ENCODE data around the gene PARVG. TPM values are rescaled to one million over a fixed set of nuclear protein-coding genes. Genes with fewer than 3 reads are reported as not detected.

PARVG gene
- total and polyA plus RNA-seq, 2 of the 13 experiments (the other 11 are each of a cell fraction or from before 2014, with no cell fraction given) = not detected

- Histone ChIP-seq H4K20me1 (ENCODE audit: insufficient read depth, low read length) (no peaks in the 10 kb centered on the region), H3K27me3 (ENCODE audit: control insufficient read depth in 1 of 2, insufficient read depth in 2 of 2, low read length in 2 of 2) (peaks cover 0 to 1% of the 10 kb centered on the region in 2 experiments; a peak in 1 of 5 replicates), H2AFZ (ENCODE audit: low read length) (no peak overlapping the region), H3K4me2 (ENCODE audit: low read depth, low read length) (no peak overlapping the region), H3K4me1 (ENCODE audit: insufficient read depth, low read length) (no peaks in the 10 kb centered on the region), H3K9me3 (ENCODE audit: low read length) (no peaks in the 10 kb centered on the region), H3K9ac (ENCODE audit: insufficient read depth, low read depth, low read length) (no peak overlapping the region), H3K4me3 (replicated peaks in 1 of 3; ENCODE audit: insufficient read depth in 1 of 3, low read depth in 2 of 3, low read length in 3 of 3) (no peak overlapping the region), H3K79me2 (ENCODE audit: insufficient read depth, low read length) (no peaks in the 10 kb centered on the region), H3K36me3 (replicated peaks in 1 of 2; ENCODE audit: control insufficient read depth in 1 of 2, insufficient read depth in 2 of 2, low read length in 2 of 2) (no peaks in the 10 kb centered on the region), H3K27ac (ENCODE audit: extremely low read length, insufficient read depth, low read length) (no peak overlapping the region)
- BruUV-seq (replicated peaks) = no TSS peak
- POLR2A ChIA-PET = no interaction called here
- no peak for TF ChIP-seq ZMAT3 (CRISPR knock-in tag; conservative IDR thresholded peaks at IDR 0.05)
- TF ChIP-seq HOXA9 (CRISPR knock-in tag; IDR thresholded peaks at IDR 0.05; ENCODE audit: borderline replicate concordance) = no peak
- TF ChIP-seq ZNF891 (CRISPR knock-in tag; IDR thresholded peaks at IDR 0.05) = no peak
- no peak for TF ChIP-seq REPIN1 (CRISPR knock-in tag; IDR thresholded peaks at IDR 0.05; ENCODE audit: borderline replicate concordance, low read depth)
- no peak for TF ChIP-seq MAZ (IDR thresholded peaks at IDR 0.05; ENCODE audit: borderline replicate concordance, low read depth, low read length)
- TF ChIP-seq MAZ (CRISPR knock-in tag; IDR thresholded peaks at IDR 0.05; ENCODE audit: low read depth) = no peak
- no peak for TF ChIP-seq PRDM4 (CRISPR knock-in tag; IDR thresholded peaks at IDR 0.05; ENCODE audit: borderline replicate concordance)
- no peak for TF ChIP-seq TFDP2 (CRISPR knock-in tag; IDR thresholded peaks at IDR 0.05)
- TF ChIP-seq RBM22 (optimal IDR thresholded peaks at IDR 0.05; ENCODE audit: low read length) = no peak
- TF ChIP-seq FOSL1 (CRISPR knock-in tag; IDR thresholded peaks at IDR 0.05; ENCODE audit: borderline replicate concordance) = no peak
- TF ChIP-seq KDM4B (CRISPR knock-in tag; IDR thresholded peaks at IDR 0.05) = no peak
- DNase-seq (ENCODE audit: low spot score) (no peak), FAIRE-seq (no peak), ATAC-seq (no peak)
- CTCF ChIA-PET (ENCODE audit: low intra/inter-chr PET ratio, low total read pairs) = no interaction called here
- intact Hi-C loops (cut with micrococcal nuclease; ENCODE audit: unreplicated experiment) (no loop called here), in situ Hi-C loops (cut with HindIII; ENCODE audit: extremely low pct_ligation_motif_present, low pct_unique_long_range_greater_than_20kb) (no loop called here)
- 67% methylated on average over 2 of the region's 2 CpGs for WGBS (ENCODE audit: low lambda C conversion rate)
Measured at GRCh38 chr22:44154436-44154942, 26.2 kb upstream of the PARVG start.
